Lung (tissue), 12 donors: ENCODE results near the gene ING3. TPM values are rescaled to one million over a fixed set of nuclear protein-coding genes. Genes with fewer than 3 reads are reported as not detected.

Source experiments
- ATAC-seq: fragments of 200-7000 bp; cut with Tn5 transposase; one replicate; pipeline ENCODE4 v1.9.1; 2020; ENCODE audit warnings: moderate number of reproducible peaks; ENCODE audit not compliant: insufficient read depth, low FRiP score
- DNase-seq, 3 donors: peaks; one replicate each; pipeline ENCODE4 v3.0.0-alpha.2; 2013 to 2017
- H3K27ac ChIP-seq, 2 donors: one replicate each; pipeline ENCODE4 v1.5.1; 2013; ENCODE audit warnings: mild to moderate bottlenecking in 2 of 2, moderate library complexity in 2 of 2, control low read depth in 1 of 2, inconsistent platforms in 1 of 2, low read depth in 1 of 2, low read length in 1 of 2
- H3K27me3 ChIP-seq, 3 donors: one replicate each; pipeline ENCODE4 v1.5.1; 2013; ENCODE audit warnings: low read length in 2 of 3; ENCODE audit not compliant: control insufficient read depth in 3 of 3, insufficient read depth in 3 of 3
- H3K36me3 ChIP-seq, 4 donors: one replicate each; pipeline ENCODE4 v1.5.1; 2013; ENCODE audit warnings: low read length in 4 of 4, mild to moderate bottlenecking in 1 of 4, moderate library complexity in 1 of 4; ENCODE audit not compliant: control insufficient read depth in 4 of 4, insufficient read depth in 4 of 4
- H3K4me1 ChIP-seq, 5 donors: one replicate each; pipeline ENCODE4 v1.5.1; 2013; ENCODE audit warnings: low read length in 5 of 5, mild to moderate bottlenecking in 2 of 5, moderate library complexity in 1 of 5; ENCODE audit not compliant: control insufficient read depth in 5 of 5, insufficient read depth in 5 of 5
- H3K4me3 ChIP-seq: one replicate; pipeline ENCODE4 v1.5.1; 2013; ENCODE audit warnings: mild to moderate bottlenecking, control low read depth, moderate library complexity
- H3K9ac ChIP-seq, 2 donors: one replicate each; pipeline ENCODE4 v1.5.1; 2013; ENCODE audit warnings: low read length in 2 of 2, control low read depth in 1 of 2; ENCODE audit not compliant: insufficient read depth in 1 of 2
- H3K9me3 ChIP-seq, 4 donors: one replicate each; pipeline ENCODE4 v1.5.1; 2013; ENCODE audit warnings: low read length in 3 of 4, mild to moderate bottlenecking in 1 of 4, moderate library complexity in 1 of 4; ENCODE audit not compliant: control insufficient read depth in 4 of 4, insufficient read depth in 3 of 4
- CTCF ChIP-seq: IDR thresholded peaks from 2 replicates; pipeline ENCODE4 v1.5.1; 2012; ENCODE audit warnings: mild to moderate bottlenecking; ENCODE audit errors: control extremely low read depth, extremely low read depth
- WGBS, 2 donors: extraction: QIAGEN DNeasy Blood & Tissue Kit; methylation state at CpG; one replicate each; pipeline ENCODE4 v1.1.7; 2013; 5-methylcytosine and 5-hydroxymethylcytosine counted together
- polyA plus RNA-seq, 2 donors: library from polyadenylated mRNA; stranded (reverse); fragments of 200-250 nt; gene quantifications; one replicate each; pipeline ENCODE4 v1.2.1, GENCODE V29; 2013
- total RNA-seq, 2 donors: library from RNA; depleted of rRNA in 1 of 2; stranded (reverse); fragments of >200 nt in 1 of 2; gene quantifications; one replicate each; pipeline ENCODE4 v1.2.1, GENCODE V29; 2014 to 2021
- donor health status: control.
- donor health status: control.
- donor health status: Bipolar disorder and iron deficiency.
- donor health status: healthy.
- donor health status: DM: yes; HTN: yes; CAD: no.

The ING3 gene
- total and polyA plus RNA-seq, 4 donors, result 8.6 to 24.9 (median 14.2) TPM

DNA sequence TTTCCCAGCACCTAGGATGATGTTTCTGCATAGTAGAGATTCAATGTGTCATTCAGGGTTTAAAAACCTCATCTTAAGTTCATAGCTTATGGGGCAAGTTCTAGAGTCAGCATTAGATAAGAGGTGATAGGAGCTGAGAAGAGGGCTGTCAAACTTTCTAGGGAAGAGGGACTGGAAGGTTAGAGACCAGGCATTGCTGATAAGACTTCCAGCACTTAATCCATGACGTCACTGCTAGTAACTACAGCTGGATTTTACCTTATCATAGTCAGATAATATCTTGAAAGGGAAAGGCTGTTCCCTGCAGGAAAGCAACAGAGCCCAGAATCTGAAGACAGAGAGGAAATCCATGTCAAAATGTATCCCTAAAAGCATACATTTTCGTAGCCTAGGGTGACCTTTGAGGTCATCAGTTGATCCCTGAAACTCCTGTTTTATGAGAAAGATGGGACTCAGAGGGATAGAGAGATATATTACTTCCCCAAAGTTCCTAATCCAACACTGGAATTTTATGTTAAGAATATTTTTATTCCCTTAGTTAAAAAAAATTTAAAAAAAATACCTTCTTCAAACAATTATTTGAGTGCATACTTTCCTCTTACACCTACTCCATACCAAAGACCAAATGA is 34.7 kb downstream of the ING3 start:
- no peak overlapping the region for H3K9ac ChIP-seq
- WGBS, 2 donors, result 35 to 43% methylated on average over 2 of the region's 2 CpGs

DNA sequence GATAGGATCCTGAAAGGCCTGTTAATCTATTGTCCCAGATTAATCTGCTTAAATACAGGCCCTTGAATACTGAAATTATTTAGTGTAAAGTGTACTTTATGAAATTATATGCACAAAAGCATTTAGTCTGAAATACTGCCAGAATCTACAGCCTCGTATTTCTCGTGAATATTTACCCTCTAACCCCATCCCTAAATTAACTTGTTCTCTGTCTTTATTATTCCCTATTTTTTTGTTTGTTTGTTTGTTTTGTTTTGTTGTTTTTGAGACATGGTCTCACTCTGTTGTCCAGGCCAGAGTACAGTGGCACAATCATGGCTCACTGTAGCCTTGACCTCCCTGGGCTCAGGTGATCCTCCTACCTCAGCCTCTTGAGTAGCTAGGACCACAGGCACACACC is 35.3 kb downstream of the ING3 start:
- peaks cover 0 to 24% (median 0%) of the 10 kb centered on the region in 5 donors for H3K4me1 ChIP-seq
- no peak for TF ChIP-seq CTCF
- ATAC-seq, result no peak
- H3K27ac ChIP-seq, result no peak overlapping the region
- H3K9ac ChIP-seq, result no peak overlapping the region
- 82 to 92% methylated on average over 2 of the region's 2 CpGs for WGBS, 2 donors
- H3K36me3 ChIP-seq, result no peaks in the 10 kb centered on the region
- H3K27me3 ChIP-seq, result no peaks in the 10 kb centered on the region
- DNase-seq, result no peak
- no peak overlapping the region for H3K4me3 ChIP-seq
- peaks cover 0 to 2% (median 0%) of the 10 kb centered on the region in 4 donors for H3K9me3 ChIP-seq

More for the DNA sequence above, 34.7 kb downstream of the ING3 start:
- peaks cover 0 to 2% (median 0%) of the 10 kb centered on the region in 4 donors for H3K9me3 ChIP-seq
- peaks cover 0 to 19% (median 0%) of the 10 kb centered on the region in 5 donors for H3K4me1 ChIP-seq
- no peaks in the 10 kb centered on the region for H3K27me3 ChIP-seq
- ATAC-seq (no peak), DNase-seq (no peak)
- no peaks in the 10 kb centered on the region for H3K36me3 ChIP-seq
- no peak overlapping the region for H3K27ac ChIP-seq
- no peak for TF ChIP-seq CTCF
- H3K4me3 ChIP-seq, result no peak overlapping the region

GRCh38 chr7:120986650-120987049 is 36.1 kb downstream of the ING3 start:
- peaks cover 0 to 30% (median 0%) of the 10 kb centered on the region in 5 donors for H3K4me1 ChIP-seq
- ATAC-seq, result no peak
- 81 to 92% methylated on average over 2 of the region's 2 CpGs for WGBS, 2 donors
- H3K9ac ChIP-seq, result no peak overlapping the region
- H3K4me3 ChIP-seq, result no peak overlapping the region
- peaks cover 0 to 2% (median 0%) of the 10 kb centered on the region in 4 donors for H3K9me3 ChIP-seq
- no peak for TF ChIP-seq CTCF
- DNase-seq, result no peak
- no peak overlapping the region for H3K27ac ChIP-seq
- H3K36me3 ChIP-seq, result no peaks in the 10 kb centered on the region
- no peaks in the 10 kb centered on the region for H3K27me3 ChIP-seq
